Kidney epithelial cell (primary cell): Measurements from ENCODE around the gene MYO7B. TPM values are rescaled to one million over a fixed set of nuclear protein-coding genes. Genes with fewer than 3 reads are reported as not detected.

ENCODE experiments used
- DNase-seq: peaks from one replicate; pipeline ENCODE4 v3.0.0-alpha.2; 2010; ENCODE audit warnings: low read depth
- H3K27me3 ChIP-seq: 2 replicates; pipeline ENCODE4 v1.6.0; 2011; ENCODE audit warnings: low read length; ENCODE audit not compliant: control insufficient read depth, insufficient read depth
- H3K36me3 ChIP-seq: 2 replicates; pipeline ENCODE4 v1.5.1; 2011; ENCODE audit warnings: low read length; ENCODE audit not compliant: control insufficient read depth, insufficient read depth
- H3K4me3 ChIP-seq: 2 replicates; pipeline ENCODE4 v1.5.1; 2011; ENCODE audit warnings: low read depth, mild to moderate bottlenecking, control low read depth, low read length
- total RNA-seq: library from RNA; depleted of rRNA; stranded (reverse); fragments of >200 nt; gene quantifications from 2 replicates; pipeline ENCODE4 v1.2.3, GENCODE V29; 2015
- TF ChIP-seq, protein P1 (sequence below): IDR thresholded peaks from 2 replicates; pipeline ENCODE4 v1.5.1; 2011; ENCODE audit warnings: mild to moderate bottlenecking, moderate library complexity, low read length, control low read depth, inconsistent platforms; ENCODE audit not compliant: insufficient read depth, poor library complexity, severe bottlenecking

The MYO7B gene
- total RNA-seq, 1 donor from 2014 or later, result 0.50 TPM

DNA sequence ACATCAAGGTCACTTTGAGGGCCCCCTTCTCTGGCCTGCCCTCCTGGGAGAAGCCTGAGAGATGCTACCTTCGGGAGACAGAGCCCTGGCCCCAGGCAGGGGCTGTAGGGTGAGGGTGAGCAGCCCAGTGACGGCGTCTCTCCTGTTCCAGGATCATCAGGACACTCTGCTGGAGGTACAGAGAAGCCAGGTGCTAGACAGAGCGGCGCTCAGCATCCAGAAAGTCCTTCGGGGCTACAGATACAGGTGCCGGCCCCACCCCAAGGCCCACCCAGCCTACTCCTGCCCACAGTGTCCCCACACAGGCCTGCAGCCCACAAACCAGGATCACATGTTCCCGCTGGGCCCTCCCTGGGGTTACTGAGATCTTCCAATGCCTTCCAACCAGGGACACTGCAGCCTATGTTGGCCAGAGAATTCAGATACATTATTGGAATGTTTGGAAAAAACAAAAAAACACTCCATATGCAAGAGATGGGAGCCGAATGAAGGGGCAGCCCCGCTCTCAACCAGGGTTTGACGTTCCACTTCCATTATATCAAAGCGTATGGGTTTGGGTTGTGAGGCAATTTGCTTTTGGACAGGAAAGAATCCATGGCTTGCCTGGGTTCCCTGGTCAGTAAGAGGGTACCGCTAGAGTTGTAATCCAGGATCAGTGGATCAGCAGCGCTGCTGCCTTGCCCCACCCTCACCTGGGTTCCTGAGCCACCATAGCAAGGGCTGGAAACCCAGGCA is 61.0 kb downstream of the MYO7B start:
- no peaks in the 10 kb centered on the region for H3K27me3 ChIP-seq
- H3K36me3 ChIP-seq, result no peaks in the 10 kb centered on the region
- TF ChIP-seq, protein P1, sequence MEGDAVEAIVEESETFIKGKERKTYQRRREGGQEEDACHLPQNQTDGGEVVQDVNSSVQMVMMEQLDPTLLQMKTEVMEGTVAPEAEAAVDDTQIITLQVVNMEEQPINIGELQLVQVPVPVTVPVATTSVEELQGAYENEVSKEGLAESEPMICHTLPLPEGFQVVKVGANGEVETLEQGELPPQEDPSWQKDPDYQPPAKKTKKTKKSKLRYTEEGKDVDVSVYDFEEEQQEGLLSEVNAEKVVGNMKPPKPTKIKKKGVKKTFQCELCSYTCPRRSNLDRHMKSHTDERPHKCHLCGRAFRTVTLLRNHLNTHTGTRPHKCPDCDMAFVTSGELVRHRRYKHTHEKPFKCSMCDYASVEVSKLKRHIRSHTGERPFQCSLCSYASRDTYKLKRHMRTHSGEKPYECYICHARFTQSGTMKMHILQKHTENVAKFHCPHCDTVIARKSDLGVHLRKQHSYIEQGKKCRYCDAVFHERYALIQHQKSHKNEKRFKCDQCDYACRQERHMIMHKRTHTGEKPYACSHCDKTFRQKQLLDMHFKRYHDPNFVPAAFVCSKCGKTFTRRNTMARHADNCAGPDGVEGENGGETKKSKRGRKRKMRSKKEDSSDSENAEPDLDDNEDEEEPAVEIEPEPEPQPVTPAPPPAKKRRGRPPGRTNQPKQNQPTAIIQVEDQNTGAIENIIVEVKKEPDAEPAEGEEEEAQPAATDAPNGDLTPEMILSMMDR, result no peak
- H3K4me3 ChIP-seq, result no peak overlapping the region
- DNase-seq, result no peak

- Histone ChIP-seq H3K36me3 (no peaks in the 10 kb centered on the region), H3K27me3 (no peaks in the 10 kb centered on the region), H3K4me3 (no peak overlapping the region)
- DNase-seq, result no peak
- TF ChIP-seq, protein P1, result no peak
Measured at GRCh38 chr2:127597046-127597983, 61.8 kb downstream of the MYO7B start.

DNA sequence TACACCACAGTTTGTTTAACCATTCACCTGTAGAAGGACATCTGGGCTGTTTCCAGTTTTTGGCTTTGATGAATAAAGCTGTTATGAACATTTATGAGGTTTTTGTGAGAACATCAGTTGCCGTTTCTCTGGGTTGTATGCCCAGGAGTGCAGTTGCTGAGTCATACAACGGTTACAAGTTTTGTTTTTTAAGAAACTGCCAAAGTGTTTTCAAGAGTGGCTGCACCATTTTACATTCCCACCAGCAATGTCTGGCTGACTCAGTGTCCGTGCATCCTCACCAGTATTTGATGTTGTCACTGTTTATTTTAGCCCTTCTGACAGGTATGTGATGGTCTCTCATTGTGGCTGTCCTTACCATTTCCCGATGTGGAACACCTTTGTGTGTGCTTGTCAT is 62.5 kb downstream of the MYO7B start:
- DNase-seq, result no peak
- H3K36me3 ChIP-seq, result no peaks in the 10 kb centered on the region
- no peak overlapping the region for H3K4me3 ChIP-seq
- no peaks in the 10 kb centered on the region for H3K27me3 ChIP-seq
- TF ChIP-seq, protein P1, result no peak

DNA sequence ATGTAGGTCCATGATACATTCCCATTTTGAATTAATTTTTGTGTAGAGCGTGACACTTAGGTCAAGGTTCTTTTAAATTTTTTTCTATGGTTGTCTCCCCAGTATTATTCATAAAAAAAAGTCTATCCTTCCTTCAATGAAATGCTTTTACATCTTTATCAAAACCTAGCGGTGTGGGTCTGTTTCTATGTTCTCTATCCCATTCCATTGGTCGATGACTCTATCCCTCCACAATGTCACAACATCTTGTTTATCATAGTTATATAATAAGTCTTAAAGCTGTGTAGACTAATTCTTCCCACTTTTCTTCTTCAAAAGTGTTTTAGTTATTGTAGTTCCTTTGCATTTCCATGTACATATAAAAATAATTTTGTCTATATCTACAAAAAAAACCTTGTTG is 63.2 kb downstream of the MYO7B start:
- H3K27me3 ChIP-seq, result no peaks in the 10 kb centered on the region
- H3K4me3 ChIP-seq, result no peak overlapping the region
- DNase-seq, result no peak
- TF ChIP-seq, protein P1, result no peak
- H3K36me3 ChIP-seq, result no peaks in the 10 kb centered on the region

DNA sequence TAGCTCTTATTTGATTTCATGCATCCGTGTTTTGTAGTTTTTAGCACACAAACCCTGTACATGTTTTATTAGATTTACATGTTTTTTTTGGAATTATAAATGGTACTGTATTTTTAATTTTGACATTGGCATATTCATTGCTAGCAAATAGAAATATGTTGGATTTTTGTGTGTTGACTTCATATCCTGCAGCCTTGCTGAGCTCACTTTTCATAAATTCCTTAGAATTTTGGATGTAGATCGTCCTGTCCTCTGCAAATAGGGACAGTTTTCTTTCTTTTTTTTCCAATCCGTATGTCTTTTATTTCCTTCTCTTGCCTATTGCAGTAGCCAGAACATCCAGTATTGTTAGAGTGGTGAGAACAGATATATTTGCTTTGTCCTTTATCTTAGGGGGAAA is 63.7 kb downstream of the MYO7B start:
- Histone ChIP-seq H3K36me3 (no peaks in the 10 kb centered on the region), H3K4me3 (no peak overlapping the region), H3K27me3 (no peaks in the 10 kb centered on the region)
- DNase-seq, result no peak
- TF ChIP-seq, protein P1, result no peak
